ENCODE data around the gene CFAP45.

Gene CFAP45

DNA sequence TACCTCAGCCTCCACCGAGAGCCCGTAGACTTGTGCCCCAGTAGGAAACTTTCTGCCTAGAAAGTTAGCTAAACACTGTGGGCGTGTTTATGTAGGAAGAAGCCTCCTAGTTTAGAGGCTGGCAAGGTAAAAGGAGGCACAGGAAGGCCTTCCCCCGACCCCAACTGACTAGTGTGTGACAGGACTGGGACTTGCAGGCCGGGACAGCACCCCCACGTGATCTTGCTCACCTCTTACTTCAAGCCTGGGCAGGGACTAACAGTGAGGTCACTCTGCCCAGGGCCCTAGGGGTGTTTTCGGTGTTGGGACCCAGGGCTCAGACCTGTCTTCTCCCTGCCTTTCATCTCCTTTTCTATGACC, 25.7 kb upstream of the CFAP45 start:
- Histone ChIP-seq H3K27me3 (no peaks in the 10 kb centered on the region), H3K36me3 (peaks cover 7% of the 10 kb centered on the region), H3K4me1 (ENCODE audit: control insufficient read depth in 1 of 2, insufficient read depth in 1 of 2, low read depth in 1 of 2, low read length in 1 of 2) (peaks cover 37 to 43% of the 10 kb centered on the region in 2 experiments), H3K4me3 (ENCODE audit: low read depth in 1 of 2, low read length in 1 of 2) (peak overlapping the region; percentile 88 to 100), H3K27ac (peak overlapping the region; percentile 97), H3K9me3 (no peaks in the 10 kb centered on the region)
- TF ChIP-seq, protein P1, sequence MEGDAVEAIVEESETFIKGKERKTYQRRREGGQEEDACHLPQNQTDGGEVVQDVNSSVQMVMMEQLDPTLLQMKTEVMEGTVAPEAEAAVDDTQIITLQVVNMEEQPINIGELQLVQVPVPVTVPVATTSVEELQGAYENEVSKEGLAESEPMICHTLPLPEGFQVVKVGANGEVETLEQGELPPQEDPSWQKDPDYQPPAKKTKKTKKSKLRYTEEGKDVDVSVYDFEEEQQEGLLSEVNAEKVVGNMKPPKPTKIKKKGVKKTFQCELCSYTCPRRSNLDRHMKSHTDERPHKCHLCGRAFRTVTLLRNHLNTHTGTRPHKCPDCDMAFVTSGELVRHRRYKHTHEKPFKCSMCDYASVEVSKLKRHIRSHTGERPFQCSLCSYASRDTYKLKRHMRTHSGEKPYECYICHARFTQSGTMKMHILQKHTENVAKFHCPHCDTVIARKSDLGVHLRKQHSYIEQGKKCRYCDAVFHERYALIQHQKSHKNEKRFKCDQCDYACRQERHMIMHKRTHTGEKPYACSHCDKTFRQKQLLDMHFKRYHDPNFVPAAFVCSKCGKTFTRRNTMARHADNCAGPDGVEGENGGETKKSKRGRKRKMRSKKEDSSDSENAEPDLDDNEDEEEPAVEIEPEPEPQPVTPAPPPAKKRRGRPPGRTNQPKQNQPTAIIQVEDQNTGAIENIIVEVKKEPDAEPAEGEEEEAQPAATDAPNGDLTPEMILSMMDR (IDR thresholded peaks at IDR 0.05): peak; percentile 7

DNA sequence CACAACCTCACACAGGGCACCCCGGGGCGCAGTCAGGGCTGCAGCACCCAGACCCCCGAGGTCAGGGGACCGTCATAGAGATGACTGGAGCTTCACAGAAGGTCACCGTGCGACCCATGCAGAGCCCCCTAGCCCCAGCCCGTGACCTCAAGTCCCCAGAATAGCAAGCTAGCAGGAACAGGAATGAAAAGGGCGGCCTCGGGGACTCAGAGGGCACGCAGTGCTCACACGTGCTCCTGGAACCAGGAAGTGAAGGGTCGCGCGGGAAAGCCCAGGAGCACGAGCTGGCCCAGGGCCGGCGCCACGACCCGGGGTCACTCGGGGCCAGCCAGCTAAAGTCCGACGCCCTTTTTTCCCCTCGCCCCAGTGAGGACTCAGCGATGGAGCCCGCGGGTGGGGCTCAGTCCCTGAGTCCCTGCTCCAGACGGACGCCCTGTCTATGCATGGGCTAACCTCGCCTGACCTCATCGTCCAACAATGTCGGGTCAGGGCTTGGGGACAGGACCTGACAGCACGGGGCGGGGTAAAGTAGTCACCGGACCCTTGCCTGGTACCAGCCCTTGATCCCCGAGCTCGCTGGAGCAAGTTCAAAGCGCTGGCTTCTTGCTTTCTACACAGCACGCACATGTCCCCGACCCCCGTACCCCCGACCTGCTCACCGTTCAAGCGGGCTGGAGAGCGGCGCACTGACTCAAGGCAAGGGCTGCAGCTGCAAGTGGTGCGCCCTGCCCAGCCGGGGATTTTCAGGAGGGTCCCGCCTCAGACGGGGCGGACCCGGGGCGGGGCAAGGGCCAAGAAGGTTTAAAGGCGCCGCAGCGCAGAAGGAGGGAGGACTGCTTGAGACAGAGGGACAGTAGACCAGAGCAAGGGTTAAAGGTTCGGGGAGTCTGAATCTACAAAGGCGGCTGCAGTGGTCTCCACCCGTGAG, 25.1 kb upstream of the CFAP45 start, which contains the start of gene TAGLN2:
TSS of gene TAGLN2 (minus strand) at position 717 of the 928 bp plus-strand sequence. CDS start 4,998 bp downstream, outside the sequence.
- TF ChIP-seq, protein P1 (IDR thresholded peaks at IDR 0.05): peak; percentile 50
- no peaks in the 10 kb centered on the region for H3K9me3 ChIP-seq
- no peaks in the 10 kb centered on the region for H3K27me3 ChIP-seq
- H3K4me1 ChIP-seq (ENCODE audit: control insufficient read depth in 1 of 2, insufficient read depth in 1 of 2, low read depth in 1 of 2, low read length in 1 of 2): peaks cover 43 to 49% of the 10 kb centered on the region in 2 experiments
- H3K36me3 ChIP-seq: peaks cover 14% of the 10 kb centered on the region
- H3K4me3 ChIP-seq (ENCODE audit: low read depth in 1 of 2, low read length in 1 of 2): peak within 1 kb of the TSS; percentile 88 to 100
- H3K27ac ChIP-seq: peak within 1 kb of the TSS; percentile 97

DNA sequence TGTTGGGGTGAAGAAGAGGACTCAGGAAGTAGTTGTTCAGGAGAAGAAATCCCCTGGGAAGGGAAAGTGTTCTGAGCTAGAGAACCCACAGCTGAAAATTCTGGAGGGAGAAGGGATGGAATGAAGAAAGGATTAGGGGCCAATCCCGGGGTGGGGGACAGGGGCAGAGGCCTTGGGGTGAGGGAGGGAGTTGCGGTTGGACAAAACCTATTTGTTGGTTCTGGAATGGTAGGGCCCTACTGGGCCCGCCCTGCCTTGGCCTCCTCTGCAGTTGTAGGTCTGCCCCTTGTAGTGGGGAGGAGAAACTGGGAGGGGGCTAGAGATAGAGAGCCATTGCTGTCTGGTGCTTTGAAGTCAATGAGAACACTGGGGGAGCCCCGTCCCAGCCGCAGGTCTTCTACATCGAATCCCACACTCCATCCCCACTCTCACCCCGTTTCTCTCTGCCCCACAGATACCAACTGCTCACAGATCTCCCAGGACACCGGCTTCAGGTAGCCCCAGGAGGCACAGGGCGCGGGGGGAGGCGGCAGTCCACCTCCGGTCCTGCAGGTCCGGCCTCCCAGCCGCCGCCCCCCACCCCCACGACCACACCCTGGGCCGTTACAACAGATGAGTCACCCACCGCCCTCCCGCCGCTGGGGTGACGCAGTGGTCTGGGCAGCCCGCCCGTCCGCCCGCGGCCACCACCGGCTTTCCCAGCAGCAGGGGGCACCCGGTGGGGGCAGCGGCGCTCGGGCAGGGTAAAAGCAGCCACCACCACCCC, 24.2 kb upstream of the CFAP45 start:
- H3K9me3 ChIP-seq: no peaks in the 10 kb centered on the region
- no peaks in the 10 kb centered on the region for H3K27me3 ChIP-seq
- H3K27ac ChIP-seq: peak overlapping the region; percentile 97
- TF ChIP-seq, protein P1 (IDR thresholded peaks at IDR 0.05): peak; percentile 40
- peaks cover 52 to 55% of the 10 kb centered on the region in 2 experiments for H3K4me1 ChIP-seq (ENCODE audit: control insufficient read depth in 1 of 2, insufficient read depth in 1 of 2, low read depth in 1 of 2, low read length in 1 of 2)
- H3K36me3 ChIP-seq: peaks cover 22% of the 10 kb centered on the region
- H3K4me3 ChIP-seq (ENCODE audit: low read depth in 1 of 2, low read length in 1 of 2): peak overlapping the region; percentile 88 to 100

DNA sequence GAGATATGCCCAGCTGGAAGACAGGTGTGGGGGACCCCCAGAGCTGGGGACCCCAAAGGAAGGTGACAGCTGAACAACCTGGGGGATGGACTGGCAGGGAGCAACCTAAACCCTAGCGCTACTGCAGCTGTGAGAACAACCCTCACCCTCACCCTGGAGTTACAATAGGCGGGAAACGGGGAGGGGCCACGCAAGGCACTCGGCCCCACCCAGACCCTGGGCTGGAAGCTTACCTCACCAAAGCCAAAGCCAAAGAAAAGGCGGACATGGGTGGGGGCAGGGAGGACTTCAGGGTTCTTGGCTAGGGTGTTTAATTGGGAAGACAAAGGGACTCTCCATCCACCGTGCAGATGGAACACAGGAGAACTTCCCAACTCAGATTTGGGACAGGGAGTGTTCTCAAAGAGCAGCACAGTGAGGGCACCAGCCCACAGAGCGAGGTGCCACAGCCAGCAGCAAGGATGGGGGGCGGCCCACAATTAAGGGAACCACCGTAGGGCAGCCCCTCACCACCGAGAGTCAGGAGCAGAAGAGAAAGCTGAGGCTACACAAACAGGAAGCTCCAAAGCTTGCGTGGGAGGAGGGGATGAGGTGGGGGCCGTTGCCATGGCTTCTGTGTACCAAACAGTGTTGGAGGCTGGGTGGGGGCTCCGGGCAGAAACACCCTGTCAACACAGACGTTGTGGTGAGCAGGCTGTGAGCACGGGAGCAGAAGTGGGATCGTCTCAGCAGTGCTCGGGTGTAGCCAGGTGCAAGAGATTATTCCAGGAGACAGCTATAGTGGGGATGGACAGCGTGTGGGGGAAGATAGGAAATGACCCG, 23.4 kb upstream of the CFAP45 start:
- Histone ChIP-seq H3K27me3 (no peaks in the 10 kb centered on the region), H3K4me3 (ENCODE audit: low read depth in 1 of 2, low read length in 1 of 2) (peak overlapping the region; percentile 88 to 100), H3K27ac (peak overlapping the region; percentile 97), H3K4me1 (ENCODE audit: control insufficient read depth in 1 of 2, insufficient read depth in 1 of 2, low read depth in 1 of 2, low read length in 1 of 2) (peaks cover 55 to 58% of the 10 kb centered on the region in 2 experiments), H3K36me3 (peaks cover 30% of the 10 kb centered on the region), H3K9me3 (no peaks in the 10 kb centered on the region)
- TF ChIP-seq, protein P1 (IDR thresholded peaks at IDR 0.05): peak; percentile 43
